22Rv1 (cell line): ENCODE measurements around the gene NECTIN1.

Source experiments
- H3K27ac ChIP-seq: fragments of 450-650 bp; 2 replicates; pipeline ENCODE4 v1.5.1; 2017
- CTCF ChIP-seq: fragments of 450-650 bp; IDR thresholded peaks from 2 replicates; pipeline ENCODE4 v1.5.1; 2017; ENCODE audit warnings: mild to moderate bottlenecking
- ZFX ChIP-seq: fragments of 450-650 bp; IDR thresholded peaks from 2 replicates; pipeline ENCODE4 v1.6.1; 2017; ENCODE audit warnings: antibody characterized with exemption, borderline replicate concordance

NECTIN1 gene

GRCh38 chr11:119615003-119615881 lies 113.8 kb downstream of the NECTIN1 start:
- H3K27ac ChIP-seq = no peak overlapping the region
- TF ChIP-seq ZFX = no peak
- TF ChIP-seq CTCF = no peak

GRCh38 chr11:119614222-119615002 lies 114.6 kb downstream of the NECTIN1 start:
- no peak overlapping the region for H3K27ac ChIP-seq
- TF ChIP-seq ZFX (no peak), CTCF (no peak)

- no peak overlapping the region for H3K27ac ChIP-seq
These were observed 116.2 kb downstream of the NECTIN1 start for GRCh38 chr11:119612814-119613213.

GRCh38 chr11:119610836-119611426 lies 118.1 kb downstream of the NECTIN1 start:
- TF ChIP-seq ZFX (no peak), CTCF (no peak)
- no peak overlapping the region for H3K27ac ChIP-seq

More at GRCh38 chr11:119612814-119613213, 116.2 kb downstream of the NECTIN1 start:
- TF ChIP-seq CTCF = no peak
- TF ChIP-seq ZFX = no peak

GRCh38 chr11:119608781-119609180 lies 120.2 kb downstream of the NECTIN1 start:
- TF ChIP-seq CTCF = no peak
- no peak for TF ChIP-seq ZFX
- no peak overlapping the region for H3K27ac ChIP-seq

GRCh38 chr11:119608201-119608600 lies 120.8 kb downstream of the NECTIN1 start:
- no peak overlapping the region for H3K27ac ChIP-seq
- TF ChIP-seq ZFX (no peak), CTCF (no peak)
